HG03354 (cell line): Measurements from ENCODE around the gene SLC25A45.

Source experiments
- ATAC-seq: cut with Tn5 transposase; IDR thresholded peaks from one replicate; pipeline ENCODE4 v1.9.1; 2021; ENCODE audit warnings: mild to moderate bottlenecking; ENCODE audit not compliant: unreplicated experiment, poor library complexity, severe bottlenecking

SLC25A45 gene, protein sequence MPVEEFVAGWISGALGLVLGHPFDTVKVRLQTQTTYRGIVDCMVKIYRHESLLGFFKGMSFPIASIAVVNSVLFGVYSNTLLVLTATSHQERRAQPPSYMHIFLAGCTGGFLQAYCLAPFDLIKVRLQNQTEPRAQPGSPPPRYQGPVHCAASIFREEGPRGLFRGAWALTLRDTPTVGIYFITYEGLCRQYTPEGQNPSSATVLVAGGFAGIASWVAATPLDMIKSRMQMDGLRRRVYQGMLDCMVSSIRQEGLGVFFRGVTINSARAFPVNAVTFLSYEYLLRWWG

DNA sequence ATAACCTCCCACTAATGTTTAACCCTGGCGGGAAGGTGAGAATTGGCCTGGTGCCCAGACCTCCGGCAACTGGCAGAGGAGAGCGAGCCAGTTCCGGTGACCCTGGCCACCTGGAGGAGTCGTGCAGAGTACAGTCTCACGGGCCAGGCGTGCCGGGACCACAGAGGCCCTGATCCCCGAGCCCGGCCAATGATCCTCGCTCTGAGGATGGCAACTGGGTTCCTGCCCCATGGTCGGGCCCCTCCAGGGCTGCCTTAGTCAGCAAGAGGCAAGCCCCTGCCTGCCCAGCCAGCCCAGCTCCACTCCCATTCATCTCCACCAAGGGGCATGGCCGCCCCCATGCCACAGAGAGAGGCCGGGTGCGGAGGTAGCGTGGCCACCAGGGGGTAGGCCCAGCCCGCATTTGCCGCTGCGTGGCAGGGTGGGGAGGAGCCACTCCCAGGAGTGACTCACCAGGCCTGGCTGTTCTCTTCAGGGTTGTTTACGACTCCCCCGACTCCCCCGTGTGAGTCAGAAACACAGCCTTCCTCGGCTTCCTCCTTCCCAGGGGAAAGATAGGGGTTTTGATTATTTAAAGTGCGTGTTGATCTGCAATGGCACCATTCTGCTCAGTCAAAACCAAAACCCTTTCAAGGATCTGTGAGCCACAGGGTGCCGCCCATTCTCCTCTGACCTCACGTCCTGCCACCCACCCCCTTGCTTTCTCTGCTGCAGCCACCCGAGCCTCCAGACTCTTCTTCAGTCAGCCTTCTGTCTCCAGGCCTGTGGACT lies at the start of gene SLC25A45:
Gene SLC25A45, minus strand, starts transcription at position 614 of the 771 bp plus-strand sequence. CDS start 695 bp downstream, outside the sequence.
- ATAC-seq = peak; percentile 65

DNA sequence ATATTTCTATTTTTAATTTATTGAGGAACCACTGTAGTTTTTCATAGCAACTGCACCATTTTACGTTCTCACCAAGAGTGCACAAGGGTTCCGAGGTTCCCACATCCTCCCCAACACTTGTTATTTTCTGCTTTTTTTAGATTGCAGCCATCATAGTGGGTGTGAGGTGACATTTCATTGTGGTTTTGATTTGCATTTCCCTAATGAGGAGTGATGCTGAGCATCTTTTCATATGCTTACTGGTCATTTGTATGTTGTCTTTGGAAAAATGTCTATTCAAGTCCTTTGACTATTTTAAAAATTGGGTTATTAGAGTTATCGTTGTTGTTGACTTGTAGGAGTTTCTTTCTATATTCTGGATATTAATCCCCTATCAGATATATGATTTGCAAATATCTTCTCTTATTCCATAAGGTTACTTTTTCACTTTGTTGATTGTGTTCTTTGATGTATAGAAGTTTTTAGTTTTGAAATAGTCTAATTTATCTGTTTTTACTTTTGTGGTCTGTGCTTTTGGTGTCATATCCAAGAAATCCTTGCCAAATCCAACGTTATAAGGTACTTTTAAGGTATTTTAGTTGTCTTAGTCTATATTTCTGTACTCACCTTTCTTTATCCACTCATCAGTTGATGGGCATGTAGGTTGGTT lies 49.1 kb upstream of the SLC25A45 start:
- peak; percentile 30 for ATAC-seq

DNA sequence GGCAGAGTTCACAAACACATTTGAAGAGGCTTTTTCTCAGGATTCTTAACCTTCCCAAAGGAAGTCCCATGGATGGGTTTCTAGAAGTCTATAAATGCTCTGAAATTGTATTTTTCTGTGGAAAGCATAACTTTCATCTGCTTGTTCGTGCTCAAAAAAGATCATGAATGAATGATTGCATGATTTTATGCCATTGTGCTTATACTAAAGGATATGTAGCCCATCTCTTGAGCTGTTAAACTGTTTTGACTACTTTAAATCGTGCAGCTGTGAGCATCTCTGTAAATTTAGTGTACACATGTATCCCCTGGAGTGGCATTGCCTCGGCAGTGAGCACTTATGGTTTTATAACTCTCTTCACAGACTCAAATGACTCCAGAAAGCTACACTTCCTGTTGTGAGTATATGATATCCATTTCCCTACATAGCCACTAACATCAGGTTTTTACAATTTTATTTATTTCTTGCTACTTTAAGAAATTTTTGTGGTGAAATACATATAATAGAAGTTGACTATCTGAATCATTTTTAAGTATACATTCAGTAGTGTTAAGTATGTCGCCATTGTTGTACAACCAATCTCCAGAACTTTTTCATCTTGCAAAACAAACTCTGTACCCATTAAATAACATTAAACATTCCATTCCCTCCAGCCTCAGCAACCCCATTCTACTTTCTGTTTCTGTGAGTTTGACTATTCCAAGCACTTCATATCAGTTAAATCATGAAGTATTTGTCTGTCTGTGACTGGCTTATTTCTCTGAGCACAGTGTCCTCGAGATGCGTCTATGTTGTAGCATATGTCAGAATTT lies 48.2 kb upstream of the SLC25A45 start:
- ATAC-seq = no peak

DNA sequence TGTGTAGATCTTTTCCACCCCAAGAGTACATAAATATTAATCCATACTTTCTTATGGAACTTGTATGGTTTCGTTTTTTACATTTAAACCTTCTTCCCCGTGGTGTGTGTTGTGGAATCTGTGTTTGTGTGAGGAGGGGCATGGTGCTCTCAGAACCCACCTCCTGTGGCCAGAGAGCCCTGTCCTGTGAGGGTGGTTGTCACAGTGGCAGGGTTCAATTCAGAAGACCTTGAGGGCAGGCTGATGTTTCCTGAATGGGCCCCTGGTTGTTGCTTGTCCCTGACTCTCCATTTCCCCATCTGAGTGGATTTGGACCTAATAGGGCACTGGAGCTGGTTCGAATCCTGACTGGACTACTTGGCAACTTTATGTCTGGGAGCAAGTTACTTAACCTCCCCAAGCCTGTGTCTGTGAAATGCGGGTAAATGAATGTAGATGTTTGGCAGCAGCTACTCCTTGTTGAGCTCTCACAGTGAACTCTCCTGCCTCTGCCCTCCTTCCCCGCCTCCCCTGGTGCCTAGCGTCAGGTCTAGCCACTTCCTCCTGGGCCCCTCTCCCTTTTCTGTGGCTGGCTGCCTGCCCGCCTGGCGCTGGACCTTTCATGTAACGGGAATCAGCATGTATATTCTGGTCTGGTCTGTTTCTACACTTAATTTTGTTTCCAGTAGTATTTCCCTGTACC lies 47.4 kb upstream of the SLC25A45 start:
- no peak for ATAC-seq

DNA sequence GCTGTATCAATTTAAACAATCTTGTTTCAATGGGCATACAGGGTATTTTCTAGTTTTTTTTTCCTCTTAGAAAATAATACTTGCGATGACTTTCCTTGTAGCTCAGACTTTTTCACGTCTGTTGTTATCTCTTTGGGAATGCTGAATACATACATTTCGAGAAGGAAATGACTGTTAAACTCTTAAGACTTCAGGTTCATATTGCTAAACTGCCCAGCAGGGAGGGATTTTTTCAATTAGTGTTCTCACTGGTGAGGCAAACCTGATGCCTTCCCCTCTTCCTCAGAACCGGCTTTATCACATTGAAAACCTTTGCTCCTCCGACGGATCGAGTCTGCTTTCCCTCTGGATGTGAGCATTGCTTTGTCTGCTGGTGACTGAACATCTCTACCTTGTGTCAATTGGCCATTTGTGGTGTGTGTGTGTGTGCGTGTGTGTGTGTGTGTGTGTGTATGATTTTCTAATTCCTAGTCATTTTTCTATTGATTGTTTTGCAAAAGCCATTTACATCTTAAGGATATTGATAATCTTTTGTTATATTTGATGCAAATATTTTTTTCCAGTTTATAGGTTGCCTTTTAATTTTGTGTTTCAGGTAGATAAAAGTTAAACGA lies 46.7 kb upstream of the SLC25A45 start:
- no peak for ATAC-seq

DNA sequence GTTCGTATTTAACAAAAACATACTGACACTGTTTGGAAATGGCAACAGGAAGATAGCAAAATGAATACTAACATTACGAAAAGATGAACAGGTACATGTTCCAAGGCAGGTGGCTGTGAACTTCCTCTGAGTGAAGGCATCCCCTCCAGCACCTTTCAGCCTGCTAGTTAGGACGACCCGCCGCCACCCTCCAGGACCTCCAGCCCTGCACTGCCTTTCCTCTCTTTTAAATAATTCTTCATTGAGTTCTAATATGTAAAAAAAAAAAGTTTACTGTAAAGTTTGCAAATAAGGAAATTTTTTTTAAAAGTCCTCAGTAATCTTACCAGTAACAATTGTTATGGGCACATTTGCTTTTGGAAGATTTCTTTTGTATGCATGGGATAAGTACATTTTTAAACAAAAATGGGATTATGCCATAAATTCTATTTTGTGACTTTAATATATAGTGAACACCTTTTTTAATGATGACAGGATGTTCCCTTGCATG lies 46.2 kb upstream of the SLC25A45 start:
- no peak for ATAC-seq

DNA sequence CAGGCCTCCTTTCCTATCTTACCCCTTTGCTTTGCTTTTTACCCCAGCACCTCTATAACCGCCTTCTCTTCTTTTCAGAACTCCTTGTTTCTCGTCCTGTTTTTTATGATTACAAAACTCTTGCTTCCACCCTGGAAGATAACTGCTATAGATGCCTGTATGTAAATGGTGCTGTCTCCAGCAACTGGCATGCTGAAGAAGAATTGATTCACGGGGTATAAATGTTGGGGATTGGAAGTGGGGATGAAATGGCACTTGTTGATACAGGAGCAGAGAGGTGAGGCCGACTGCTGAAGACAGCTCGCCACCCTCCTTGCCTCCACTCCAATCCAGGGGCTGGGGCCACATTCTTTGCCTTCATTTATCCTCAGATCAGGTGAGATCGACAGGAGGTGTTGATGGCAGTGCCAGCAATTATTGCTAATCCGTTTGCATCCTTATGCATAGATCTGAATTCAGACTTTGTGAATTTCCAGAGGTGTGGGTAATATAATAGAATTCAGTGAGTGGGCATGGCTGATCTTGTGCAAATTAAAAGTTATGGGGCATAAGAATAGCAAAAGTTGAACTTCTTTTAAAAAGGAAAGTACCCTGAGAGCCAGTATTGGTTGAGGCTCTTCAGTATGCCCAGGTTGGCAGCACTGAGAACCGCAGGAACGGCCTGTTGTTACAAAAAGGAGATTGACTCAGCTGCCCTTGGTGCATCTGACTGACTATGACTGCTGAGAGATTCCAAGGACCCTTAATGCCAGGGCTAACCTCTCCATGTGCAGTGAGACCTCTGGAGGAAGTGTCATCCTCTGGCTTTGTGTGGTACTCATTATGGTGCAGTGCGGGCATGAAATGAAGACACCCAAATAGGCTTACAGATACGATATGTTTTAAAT lies 45.5 kb upstream of the SLC25A45 start:
- no peak for ATAC-seq

DNA sequence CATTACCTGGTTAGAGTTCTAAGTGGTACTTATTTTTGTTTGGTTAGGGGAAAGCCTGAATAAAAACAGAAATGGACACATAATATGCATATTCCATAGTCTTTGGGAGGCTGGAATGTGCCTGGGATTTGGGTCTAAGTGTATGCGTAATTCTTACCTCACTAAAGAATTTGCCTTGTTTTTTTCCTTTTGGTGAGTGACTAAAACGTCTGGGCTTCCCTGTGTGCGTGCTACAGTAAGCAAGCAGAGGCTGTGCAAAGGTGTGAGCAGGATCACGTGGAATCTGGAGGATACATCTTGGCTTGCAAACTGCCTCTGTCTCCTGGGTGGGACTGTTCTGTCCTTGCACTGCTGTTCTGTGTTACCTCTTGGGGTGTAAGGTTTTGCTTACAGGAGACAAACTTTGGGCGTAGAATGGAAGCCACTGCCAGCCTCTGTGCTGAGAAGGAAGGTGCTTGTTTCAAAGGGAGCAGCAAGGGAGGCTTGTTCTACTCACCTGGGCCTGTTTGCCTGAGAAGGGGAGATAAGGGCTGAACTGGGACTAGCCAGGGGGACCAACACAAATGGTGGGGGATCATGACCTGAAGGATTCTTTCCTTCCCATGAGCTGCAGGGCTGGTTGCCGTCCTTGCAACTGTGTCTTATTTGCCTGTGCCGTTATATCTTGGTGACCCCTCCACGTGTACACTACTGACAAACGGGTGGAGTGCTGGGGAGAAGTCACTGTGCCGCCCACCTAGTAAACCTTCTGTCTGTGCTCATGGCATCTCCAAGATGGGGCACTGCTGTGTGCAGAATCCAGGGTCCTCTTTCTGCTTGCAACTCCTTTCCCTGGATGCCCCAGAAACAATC lies 44.6 kb upstream of the SLC25A45 start:
- ATAC-seq = no peak

DNA sequence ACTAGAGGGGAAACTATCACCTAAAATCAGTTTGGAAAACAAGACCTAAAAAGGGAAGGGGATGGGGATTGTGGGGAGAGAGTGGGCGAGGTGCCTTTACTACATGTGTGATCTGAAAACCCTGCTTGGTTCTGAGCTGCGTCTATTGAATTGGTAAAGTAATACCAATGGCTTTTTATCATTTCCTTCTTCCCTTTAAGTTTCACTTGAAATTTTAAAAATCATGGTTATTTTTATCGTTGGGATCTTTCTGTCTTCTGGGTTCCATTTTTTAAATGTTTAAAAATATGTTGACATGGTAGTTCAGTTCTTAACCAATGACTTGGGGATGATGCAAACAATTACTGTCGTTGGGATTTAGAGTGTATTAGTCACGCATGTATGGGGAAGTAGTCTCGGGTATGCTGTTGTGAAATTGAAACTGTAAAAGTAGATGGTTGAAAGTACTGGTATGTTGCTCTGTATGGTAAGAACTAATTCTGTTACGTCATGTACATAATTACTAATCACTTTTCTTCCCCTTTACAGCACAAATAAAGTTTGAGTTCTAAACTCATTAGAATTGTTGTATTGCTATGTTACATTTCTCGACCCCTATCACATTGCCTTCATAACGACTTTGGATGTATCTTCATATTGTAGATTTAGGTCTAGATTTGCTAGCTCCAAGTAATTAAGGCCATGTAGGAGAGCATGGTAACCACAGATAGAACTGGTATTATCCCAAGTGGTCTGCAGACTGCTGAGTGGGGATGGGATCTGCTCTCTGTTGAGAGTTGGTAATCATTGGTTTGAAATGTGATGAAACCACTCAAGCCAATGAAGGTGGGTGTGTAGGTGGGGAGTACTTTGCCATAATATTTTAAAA lies 43.8 kb upstream of the SLC25A45 start:
- ATAC-seq = no peak

DNA sequence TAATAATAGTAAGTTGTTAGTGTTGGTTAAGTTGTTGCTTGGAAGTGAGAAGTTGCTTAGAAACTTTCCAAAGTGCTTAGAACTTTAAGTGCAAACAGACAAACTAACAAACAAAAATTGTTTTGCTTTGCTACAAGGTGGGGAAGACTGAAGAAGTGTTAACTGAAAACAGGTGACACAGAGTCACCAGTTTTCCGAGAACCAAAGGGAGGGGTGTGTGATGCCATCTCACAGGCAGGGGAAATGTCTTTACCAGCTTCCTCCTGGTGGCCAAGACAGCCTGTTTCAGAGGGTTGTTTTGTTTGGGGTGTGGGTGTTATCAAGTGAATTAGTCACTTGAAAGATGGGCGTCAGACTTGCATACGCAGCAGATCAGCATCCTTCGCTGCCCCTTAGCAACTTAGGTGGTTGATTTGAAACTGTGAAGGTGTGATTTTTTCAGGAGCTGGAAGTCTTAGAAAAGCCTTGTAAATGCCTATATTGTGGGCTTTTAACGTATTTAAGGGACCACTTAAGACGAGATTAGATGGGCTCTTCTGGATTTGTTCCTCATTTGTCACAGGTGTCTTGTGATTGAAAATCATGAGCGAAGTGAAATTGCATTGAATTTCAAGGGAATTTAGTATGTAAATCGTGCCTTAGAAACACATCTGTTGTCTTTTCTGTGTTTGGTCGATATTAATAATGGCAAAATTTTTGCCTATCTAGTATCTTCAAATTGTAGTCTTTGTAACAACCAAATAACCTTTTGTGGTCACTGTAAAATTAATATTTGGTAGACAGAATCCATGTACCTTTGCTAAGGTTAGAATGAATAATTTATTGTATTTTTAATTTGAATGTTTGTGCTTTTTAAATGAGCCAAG lies 42.9 kb upstream of the SLC25A45 start:
- no peak for ATAC-seq

DNA sequence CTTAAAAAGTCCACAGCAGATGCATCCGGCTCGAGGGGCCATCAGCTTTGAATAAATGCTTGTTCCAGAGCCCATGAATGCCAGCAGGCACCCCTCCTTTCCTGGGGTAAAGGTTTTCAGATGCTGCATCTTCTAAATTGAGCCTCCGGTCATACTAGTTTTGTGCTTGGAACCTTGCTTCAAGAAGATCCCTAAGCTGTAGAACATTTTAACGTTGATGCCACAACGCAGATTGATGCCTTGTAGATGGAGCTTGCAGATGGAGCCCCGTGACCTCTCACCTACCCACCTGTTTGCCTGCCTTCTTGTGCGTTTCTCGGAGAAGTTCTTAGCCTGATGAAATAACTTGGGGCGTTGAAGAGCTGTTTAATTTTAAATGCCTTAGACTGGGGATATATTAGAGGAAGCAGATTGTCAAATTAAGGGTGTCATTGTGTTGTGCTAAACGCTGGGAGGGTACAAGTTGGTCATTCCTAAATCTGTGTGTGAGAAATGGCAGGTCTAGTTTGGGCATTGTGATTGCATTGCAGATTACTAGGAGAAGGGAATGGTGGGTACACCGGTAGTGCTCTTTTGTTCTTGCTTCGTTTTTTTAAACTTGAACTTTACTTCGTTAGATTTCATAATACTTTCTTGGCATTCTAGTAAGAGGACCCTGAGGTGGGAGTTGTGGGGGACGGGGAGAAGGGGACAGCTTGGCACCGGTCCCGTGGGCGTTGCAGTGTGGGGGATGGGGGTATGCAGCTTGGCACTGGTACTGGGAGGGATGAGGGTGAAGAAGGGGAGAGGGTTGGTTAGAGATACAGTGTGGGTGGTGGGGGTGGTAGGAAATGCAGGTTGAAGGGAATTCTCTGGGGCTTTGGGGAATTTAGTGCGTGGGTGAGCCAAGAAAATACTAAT lies 42.0 kb upstream of the SLC25A45 start:
- ATAC-seq = no peak

DNA sequence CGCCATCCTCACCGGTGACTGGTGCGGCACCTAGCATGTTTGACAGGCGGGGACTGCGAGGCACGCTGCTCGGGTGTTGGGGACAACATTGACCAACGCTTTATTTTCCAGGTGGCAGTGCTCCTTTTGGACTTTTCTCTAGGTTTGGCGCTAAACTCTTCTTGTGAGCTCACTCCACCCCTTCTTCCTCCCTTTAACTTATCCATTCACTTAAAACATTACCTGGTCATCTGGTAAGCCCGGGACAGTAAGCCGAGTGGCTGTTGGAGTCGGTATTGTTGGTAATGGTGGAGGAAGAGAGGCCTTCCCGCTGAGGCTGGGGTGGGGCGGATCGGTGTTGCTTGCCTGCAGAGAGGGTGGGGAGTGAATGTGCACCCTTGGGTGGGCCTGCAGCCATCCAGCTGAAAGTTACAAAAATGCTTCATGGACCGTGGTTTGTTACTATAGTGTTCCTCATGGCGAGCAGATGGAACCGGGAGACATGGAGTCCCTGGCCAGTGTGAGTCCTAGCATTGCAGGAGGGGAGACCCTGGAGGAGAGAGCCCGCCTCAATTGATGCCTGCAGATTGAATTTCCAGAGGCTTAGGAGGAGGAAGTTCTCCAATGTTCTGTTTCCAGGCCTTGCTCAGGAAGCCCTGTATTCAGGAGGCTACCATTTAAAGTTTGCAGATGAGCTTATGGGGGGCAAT lies 41.2 kb upstream of the SLC25A45 start:
- no peak for ATAC-seq

DNA sequence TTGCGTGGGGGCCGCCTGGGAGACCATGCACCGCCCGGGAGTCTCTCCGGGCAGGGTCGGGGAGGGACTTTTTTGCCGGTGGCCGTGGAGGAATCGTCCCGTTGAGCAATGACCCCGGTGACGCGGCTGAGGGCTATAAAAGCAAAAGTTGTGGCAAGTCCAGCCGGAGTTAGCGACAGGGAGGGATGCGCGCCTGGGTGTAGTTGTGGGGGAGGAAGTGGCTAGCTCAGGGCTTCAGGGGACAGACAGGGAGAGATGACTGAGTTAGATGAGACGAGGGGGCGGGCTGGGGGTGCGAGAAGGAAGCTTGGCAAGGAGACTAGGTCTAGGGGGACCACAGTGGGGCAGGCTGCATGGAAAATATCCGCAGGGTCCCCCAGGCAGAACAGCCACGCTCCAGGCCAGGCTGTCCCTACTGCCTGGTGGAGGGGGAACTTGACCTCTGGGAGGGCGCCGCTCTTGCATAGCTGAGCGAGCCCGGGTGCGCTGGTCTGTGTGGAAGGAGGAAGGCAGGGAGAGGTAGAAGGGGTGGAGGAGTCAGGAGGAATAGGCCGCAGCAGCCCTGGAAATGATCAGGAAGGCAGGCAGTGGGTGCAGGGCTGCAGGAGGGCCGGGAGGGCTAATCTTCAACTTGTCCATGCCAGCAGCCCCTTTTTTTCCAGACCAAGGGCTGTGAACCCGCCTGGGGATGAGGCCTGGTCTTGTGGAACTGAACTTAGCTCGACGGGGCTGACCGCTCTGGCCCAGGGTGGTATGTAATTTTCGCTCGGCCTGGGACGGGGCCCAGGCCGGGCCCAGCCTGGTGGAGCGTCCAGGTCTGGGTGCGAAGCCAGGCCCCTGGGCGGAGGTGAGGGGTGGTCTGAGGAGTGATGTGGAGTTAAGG lies 40.4 kb upstream of the SLC25A45 start, which contains the start of gene NEAT1:
Gene NEAT1, plus strand, starts transcription at position 166 of the 883 bp plus-strand sequence.
- no peak for ATAC-seq
